ENCODE data around the gene CACNB4.
A peak's percentile ranks its signal among the peaks of the same experiment; 100 is the strongest.

The CACNB4 gene

DNA sequence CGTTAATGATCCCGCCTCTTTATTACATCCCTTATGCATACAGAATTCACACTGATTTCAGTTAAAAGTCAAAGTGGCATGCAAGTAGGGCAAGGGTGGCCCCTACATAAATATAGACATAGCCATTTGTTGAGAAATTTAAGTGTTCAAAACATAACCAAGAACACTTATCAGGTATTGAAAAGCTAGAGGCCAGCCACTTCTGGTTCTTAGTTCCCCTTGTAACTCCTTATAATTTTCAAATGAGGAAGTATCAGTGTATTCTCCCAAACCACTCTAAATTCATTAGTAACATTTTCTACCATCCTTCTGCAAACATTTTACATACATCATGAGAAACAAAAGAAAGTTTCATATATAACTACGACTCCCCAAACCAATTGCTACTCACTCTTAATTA, 264.9 kb downstream of the CACNB4 start:
- no peak for DNase-seq (ENCODE audit: low read depth)
- no peak overlapping the region for H3K4me3 ChIP-seq (ENCODE audit: low read length)
- TF ChIP-seq, protein P1, sequence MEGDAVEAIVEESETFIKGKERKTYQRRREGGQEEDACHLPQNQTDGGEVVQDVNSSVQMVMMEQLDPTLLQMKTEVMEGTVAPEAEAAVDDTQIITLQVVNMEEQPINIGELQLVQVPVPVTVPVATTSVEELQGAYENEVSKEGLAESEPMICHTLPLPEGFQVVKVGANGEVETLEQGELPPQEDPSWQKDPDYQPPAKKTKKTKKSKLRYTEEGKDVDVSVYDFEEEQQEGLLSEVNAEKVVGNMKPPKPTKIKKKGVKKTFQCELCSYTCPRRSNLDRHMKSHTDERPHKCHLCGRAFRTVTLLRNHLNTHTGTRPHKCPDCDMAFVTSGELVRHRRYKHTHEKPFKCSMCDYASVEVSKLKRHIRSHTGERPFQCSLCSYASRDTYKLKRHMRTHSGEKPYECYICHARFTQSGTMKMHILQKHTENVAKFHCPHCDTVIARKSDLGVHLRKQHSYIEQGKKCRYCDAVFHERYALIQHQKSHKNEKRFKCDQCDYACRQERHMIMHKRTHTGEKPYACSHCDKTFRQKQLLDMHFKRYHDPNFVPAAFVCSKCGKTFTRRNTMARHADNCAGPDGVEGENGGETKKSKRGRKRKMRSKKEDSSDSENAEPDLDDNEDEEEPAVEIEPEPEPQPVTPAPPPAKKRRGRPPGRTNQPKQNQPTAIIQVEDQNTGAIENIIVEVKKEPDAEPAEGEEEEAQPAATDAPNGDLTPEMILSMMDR (conservative IDR thresholded peaks at IDR 0.05; ENCODE audit: low read length): no peak

DNA sequence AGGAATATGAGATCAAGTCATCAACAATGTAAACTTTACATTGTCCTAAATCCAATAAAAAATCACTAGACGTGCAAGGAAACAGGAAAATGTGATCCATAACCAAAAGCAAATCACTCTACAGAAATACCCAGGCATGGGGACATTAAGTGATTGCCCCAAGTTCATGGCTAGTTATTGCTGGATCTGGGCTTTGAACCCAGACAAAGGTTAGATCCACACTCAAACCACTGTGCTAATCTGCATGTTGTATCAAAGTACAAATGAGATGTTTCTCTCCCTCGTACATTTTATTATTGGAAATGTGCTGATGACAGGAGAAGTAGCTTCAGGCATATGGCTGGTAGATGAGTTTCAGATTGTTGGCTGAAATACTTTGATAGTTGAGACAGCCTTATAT, 267.9 kb downstream of the CACNB4 start:
- H3K4me3 ChIP-seq (ENCODE audit: low read length): no peak overlapping the region
- TF ChIP-seq, protein P1 (conservative IDR thresholded peaks at IDR 0.05; ENCODE audit: low read length): no peak
- DNase-seq (ENCODE audit: low read depth): no peak

DNA sequence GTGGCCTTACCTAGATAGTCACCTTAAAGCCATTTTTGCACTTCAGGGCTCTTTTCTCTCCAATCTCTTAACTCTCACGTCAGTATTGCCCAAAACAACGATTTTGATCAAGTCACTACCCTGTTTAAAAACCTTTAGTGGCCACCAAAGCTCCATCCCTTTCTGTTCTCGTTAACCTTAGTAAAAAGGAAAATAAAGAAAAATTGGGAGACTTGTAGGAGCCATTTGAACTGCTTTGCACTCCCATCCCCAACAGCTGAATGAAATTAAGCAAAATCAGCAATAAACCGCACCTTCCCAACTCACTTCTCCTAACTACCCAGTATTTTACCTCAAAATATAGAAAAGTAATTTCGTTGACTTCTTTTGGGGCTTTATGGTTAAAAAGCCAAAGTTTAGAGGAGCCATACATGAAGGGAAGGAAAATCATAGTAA, 269.9 kb downstream of the CACNB4 start:
- peak overlapping the region; percentile 93 for H3K4me3 ChIP-seq (ENCODE audit: low read length)
- DNase-seq (ENCODE audit: low read depth): no peak
- TF ChIP-seq, protein P1 (conservative IDR thresholded peaks at IDR 0.05; ENCODE audit: low read length): no peak

DNA sequence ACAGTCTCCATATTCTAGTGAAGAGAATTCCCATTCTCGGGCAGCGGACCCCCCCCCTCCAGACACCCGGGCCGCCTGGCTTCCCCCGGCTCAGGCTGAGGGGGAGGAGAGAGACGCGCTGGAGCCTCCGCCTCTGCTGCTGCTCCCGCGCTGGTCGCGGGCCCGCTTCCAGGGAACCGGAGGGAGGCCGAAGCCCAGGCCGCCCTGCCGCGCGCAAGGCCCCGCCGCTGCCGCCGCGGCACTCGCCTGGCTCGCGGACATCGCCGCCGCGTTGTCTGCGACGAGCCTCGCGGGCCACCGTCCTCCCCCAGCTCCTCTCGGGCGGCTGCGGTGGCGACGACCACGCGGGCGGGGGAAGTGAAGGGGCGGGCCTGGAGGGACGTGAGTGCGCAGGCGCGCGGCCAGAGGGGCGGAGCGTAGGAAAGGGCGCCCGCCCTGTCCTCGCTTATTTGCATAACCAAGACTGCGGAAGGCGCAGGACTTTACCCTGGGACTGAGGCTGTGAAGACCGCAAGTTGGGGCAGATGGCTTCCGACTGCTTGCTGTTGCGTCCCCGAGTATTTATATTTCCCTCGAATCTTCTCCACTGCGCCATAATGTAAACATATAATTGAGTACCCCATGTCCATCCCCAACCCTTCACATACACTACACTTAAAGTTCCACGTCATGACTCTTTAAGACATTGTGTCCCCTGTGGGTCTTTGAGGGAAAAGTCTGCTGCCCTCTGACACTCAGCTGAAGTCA, 270.5 kb downstream of the CACNB4 start, which contains the start of gene ARL5A:
ARL5A (minus strand) TSS at position 279 of the 747 bp plus-strand sequence; CDS start at position 34, 245 bp downstream.
- H3K4me3 ChIP-seq (ENCODE audit: low read length): peak within 1 kb of the TSS; percentile 93
- TF ChIP-seq, protein P1 (conservative IDR thresholded peaks at IDR 0.05; ENCODE audit: low read length): 0 out of 2 replicates have a peak, but pooled peaks have one; percentile 6
- peak; percentile 95 for DNase-seq (ENCODE audit: low read depth)

DNA sequence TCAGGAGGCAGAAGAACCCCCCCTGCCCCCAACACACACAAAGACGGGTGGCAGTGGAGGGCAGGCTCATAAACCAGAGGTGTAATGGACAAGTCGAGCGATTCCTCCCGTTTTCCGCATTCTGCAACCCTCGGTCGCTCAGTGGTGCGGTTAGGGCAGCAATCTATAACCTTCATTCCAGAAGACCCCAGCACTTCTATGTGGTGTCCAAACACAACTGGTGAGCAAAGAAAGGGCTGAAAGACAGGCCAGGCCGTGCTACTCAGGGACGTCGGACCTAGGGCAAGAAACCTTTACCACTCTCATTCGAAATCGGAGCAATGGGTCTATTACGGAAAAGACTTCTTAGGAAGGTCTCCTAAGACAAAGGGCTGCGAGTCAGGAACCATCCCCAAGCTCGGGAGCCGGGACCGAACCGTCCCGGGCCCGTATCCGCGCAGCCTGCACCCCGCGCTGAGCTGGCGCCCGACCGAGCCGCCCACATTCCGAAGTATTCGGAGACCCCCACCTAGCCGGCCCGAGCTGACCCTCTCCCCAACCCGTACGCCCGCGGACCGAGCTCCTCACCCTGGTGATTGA, 271.2 kb downstream of the CACNB4 start:
- peak; percentile 21 for DNase-seq (ENCODE audit: low read depth)
- TF ChIP-seq, protein P1 (conservative IDR thresholded peaks at IDR 0.05; ENCODE audit: low read length): no peak
- peak overlapping the region; percentile 93 for H3K4me3 ChIP-seq (ENCODE audit: low read length)

DNA sequence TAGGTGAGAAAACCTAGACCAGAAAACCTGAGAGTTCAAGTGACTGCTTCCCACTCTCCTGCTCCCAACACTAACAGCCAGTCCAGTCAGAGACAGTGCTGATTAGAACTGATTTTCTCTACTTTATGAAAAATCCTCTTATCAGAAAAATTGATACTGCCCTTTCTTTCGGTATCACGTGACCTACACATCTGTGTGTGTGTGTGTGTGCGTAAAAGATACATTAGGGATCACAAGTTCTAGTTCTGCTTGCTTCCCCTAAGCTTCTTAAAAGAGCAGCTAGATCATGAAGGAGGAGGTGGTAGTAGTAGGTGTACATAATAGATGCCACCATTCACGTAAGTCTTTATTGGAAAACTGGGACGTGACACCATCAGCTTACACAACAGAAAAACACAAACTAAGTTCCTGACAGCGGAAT, 272.1 kb downstream of the CACNB4 start:
- TF ChIP-seq, protein P1 (conservative IDR thresholded peaks at IDR 0.05; ENCODE audit: low read length): no peak
- H3K4me3 ChIP-seq (ENCODE audit: low read length): peak overlapping the region; percentile 93

DNA sequence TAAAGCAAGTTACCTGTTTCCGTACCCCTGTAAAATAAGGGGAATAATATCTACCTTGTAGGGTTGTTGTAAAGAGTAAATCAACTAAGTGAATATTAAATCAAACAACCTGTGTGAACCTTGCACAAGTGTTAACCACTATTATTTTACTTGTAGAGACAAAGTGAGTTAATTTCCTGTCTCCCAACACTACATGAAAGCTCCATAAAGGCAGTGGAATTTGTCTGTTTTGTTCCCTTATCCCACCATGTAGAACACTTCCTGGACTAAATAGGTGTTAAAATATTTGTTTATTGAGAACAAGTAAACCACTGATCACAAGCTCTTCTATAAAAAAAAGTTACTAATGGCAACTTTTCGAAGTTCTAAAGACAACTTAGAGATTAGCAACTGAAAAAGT, 274.0 kb downstream of the CACNB4 start:
- no peak overlapping the region for H3K4me3 ChIP-seq (ENCODE audit: low read length)
- TF ChIP-seq, protein P1 (conservative IDR thresholded peaks at IDR 0.05; ENCODE audit: low read length): no peak
- DNase-seq (ENCODE audit: low read depth): no peak

More for the DNA sequence above, 272.1 kb downstream of the CACNB4 start:
- DNase-seq (ENCODE audit: low read depth): peak; percentile 13

Data from AG10803 (cell line).